ENCODE data around the gene CENPE. TPM values are rescaled to one million over a fixed set of nuclear protein-coding genes. Genes with fewer than 3 reads are reported as not detected.

CENPE gene
- polyA plus RNA-seq, 1 experiment, result 2.4 TPM

GRCh38 chr4:103099691-103100392 is 98.3 kb downstream of the CENPE start, which contains the start of gene BDH2:
Gene BDH2 (minus strand): TSS chr4:103099834. CDS start chr4:103096254, 3,580 bp downstream.
- POLR2A ChIA-PET, result no interaction called here
- peak; percentile 82 for DNase-seq (ENCODE audit: low read depth)

GRCh38 chr4:103098756-103099440 is 99.2 kb downstream of the CENPE start:
- no peaks in the 10 kb centered on the region for H3K36me3 ChIP-seq (ENCODE audit: control insufficient read depth, insufficient read depth, low read length)
- ChIA-PET CTCF (interaction anchor here (1.0 to 2.5 kb wide), 16 partner anchors 8 to 1051 kb away, joined by 3 to 14 read pairs (median 5); partner anchors contain the start of gene SLC9B2), POLR2A (no interaction called here)
- TF ChIP-seq, protein P1, sequence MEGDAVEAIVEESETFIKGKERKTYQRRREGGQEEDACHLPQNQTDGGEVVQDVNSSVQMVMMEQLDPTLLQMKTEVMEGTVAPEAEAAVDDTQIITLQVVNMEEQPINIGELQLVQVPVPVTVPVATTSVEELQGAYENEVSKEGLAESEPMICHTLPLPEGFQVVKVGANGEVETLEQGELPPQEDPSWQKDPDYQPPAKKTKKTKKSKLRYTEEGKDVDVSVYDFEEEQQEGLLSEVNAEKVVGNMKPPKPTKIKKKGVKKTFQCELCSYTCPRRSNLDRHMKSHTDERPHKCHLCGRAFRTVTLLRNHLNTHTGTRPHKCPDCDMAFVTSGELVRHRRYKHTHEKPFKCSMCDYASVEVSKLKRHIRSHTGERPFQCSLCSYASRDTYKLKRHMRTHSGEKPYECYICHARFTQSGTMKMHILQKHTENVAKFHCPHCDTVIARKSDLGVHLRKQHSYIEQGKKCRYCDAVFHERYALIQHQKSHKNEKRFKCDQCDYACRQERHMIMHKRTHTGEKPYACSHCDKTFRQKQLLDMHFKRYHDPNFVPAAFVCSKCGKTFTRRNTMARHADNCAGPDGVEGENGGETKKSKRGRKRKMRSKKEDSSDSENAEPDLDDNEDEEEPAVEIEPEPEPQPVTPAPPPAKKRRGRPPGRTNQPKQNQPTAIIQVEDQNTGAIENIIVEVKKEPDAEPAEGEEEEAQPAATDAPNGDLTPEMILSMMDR (IDR thresholded peaks at IDR 0.05; ENCODE audit: insufficient read depth, low read depth, low read length), result no peak
- peak overlapping the region; percentile 46 for H3K4me3 ChIP-seq (ENCODE audit: low read depth, low read length)
- H3K27me3 ChIP-seq (ENCODE audit: control insufficient read depth, insufficient read depth, low read length), result no peaks in the 10 kb centered on the region
- DNase-seq (ENCODE audit: low read depth), result no peak

More at GRCh38 chr4:103099691-103100392, 98.3 kb downstream of the CENPE start, which contains the start of gene BDH2:
- TF ChIP-seq, protein P1 (IDR thresholded peaks at IDR 0.05; ENCODE audit: insufficient read depth, low read depth, low read length), result peak; percentile 63
- H3K27me3 ChIP-seq (ENCODE audit: control insufficient read depth, insufficient read depth, low read length), result no peaks in the 10 kb centered on the region
- H3K36me3 ChIP-seq (ENCODE audit: control insufficient read depth, insufficient read depth, low read length), result no peaks in the 10 kb centered on the region
- CTCF ChIA-PET, result interaction anchor here (0.6 to 2.5 kb wide), 22 partner anchors 9 to 1052 kb away, joined by 3 to 14 read pairs (median 4); partner anchors contain the start of gene SLC9B2
- H3K4me3 ChIP-seq (ENCODE audit: low read depth, low read length), result peak within 1 kb of the TSS; percentile 46

- DNase-seq (ENCODE audit: low read depth), result no peak
- CTCF ChIA-PET, result interaction anchor here (1.5 to 2.4 kb wide), 4 partner anchors 11 to 668 kb away, joined by 4 to 8 read pairs (median 6); partner anchors contain the start of gene SLC9B2
- TF ChIP-seq, protein P1 (IDR thresholded peaks at IDR 0.05; ENCODE audit: insufficient read depth, low read depth, low read length), result no peak
- Histone ChIP-seq H3K36me3 (ENCODE audit: control insufficient read depth, insufficient read depth, low read length) (no peaks in the 10 kb centered on the region), H3K27me3 (ENCODE audit: control insufficient read depth, insufficient read depth, low read length) (no peaks in the 10 kb centered on the region), H3K4me3 (ENCODE audit: low read depth, low read length) (peak overlapping the region; percentile 46; the same call in 1 of the 2 replicates)
- POLR2A ChIA-PET, result no interaction called here
Measured at GRCh38 chr4:103098341-103098740, 99.8 kb downstream of the CENPE start.

DNA sequence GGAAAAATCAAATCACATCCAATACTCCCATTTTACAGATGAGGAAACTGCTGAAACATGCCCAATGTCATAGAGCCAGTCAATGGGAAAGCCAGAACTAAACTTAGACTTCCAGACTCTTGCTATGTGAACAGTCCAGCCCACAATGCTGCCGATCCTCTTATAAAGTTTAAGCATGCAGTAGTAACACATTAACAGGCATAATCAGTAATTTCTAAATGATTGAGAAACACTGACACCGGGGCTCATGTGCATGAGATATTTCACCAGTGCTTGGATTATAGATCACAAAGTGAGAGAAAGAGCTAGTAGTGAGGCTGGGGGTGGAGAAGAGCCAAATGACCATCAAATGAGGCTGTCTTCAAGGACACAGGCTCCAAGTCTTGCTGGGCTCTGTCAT is 101.0 kb downstream of the CENPE start:
- no peak for DNase-seq (ENCODE audit: low read depth)
- no peak overlapping the region for H3K4me3 ChIP-seq (ENCODE audit: low read depth, low read length)
- CTCF ChIA-PET, result no interaction called here
- TF ChIP-seq, protein P1 (IDR thresholded peaks at IDR 0.05; ENCODE audit: insufficient read depth, low read depth, low read length), result no peak
- no peaks in the 10 kb centered on the region for H3K36me3 ChIP-seq (ENCODE audit: control insufficient read depth, insufficient read depth, low read length)
- POLR2A ChIA-PET, result no interaction called here
- H3K27me3 ChIP-seq (ENCODE audit: control insufficient read depth, insufficient read depth, low read length), result no peaks in the 10 kb centered on the region

GRCh38 chr4:103095080-103095479 is 103.1 kb downstream of the CENPE start:
- POLR2A ChIA-PET, result no interaction called here

More at GRCh38 chr4:103095080-103095479, 103.1 kb downstream of the CENPE start:
- H3K4me3 ChIP-seq (ENCODE audit: low read depth, low read length), result no peak overlapping the region
- CTCF ChIA-PET, result interaction anchor here (0.7 to 2.1 kb wide), 5 partner anchors 11 to 484 kb away, joined by 3 to 8 read pairs (median 4); no protein-coding TSS in a partner anchor
- DNase-seq (ENCODE audit: low read depth), result no peak
- H3K27me3 ChIP-seq (ENCODE audit: control insufficient read depth, insufficient read depth, low read length), result no peaks in the 10 kb centered on the region
- peaks cover 4% of the 10 kb centered on the region for H3K36me3 ChIP-seq (ENCODE audit: control insufficient read depth, insufficient read depth, low read length)
- TF ChIP-seq, protein P1 (IDR thresholded peaks at IDR 0.05; ENCODE audit: insufficient read depth, low read depth, low read length), result no peak

Measured in BJ (cell line).